HCT116 (cell line): Measurements from ENCODE around the gene UBAP2L. TPM values are rescaled to one million over a fixed set of nuclear protein-coding genes. Genes with fewer than 3 reads are reported as not detected.

Experiments used
- ATAC-seq: fragments of 200-7000 bp; cut with Tn5 transposase; 2 replicates; pipeline ENCODE4 v1.9.1; 2020; ENCODE audit warnings: mild to moderate bottlenecking, moderate library complexity
- BruUV-seq: library from RNA; stranded (reverse); fragments of 400-500 nt; replicated peaks from 2 replicates; lab custom pipeline; 2021; lab: Mats Ljungman, UMichigan
- CTCF ChIA-PET: fragments of 300-600 bp; sonication (Branson Sonifier 250); formaldehyde crosslinking; loops from one replicate; lab custom pipeline; 2021; ENCODE audit warnings: antibody characterized with exemption; lab: Charles Lee
- POLR2A ChIA-PET: fragments of 300-600, 350-600 bp; sonication (Branson Sonifier 250); formaldehyde crosslinking; loops from one replicate; lab custom pipeline; 2021; ENCODE audit warnings: antibody characterized with exemption; lab: Charles Lee
- RAD21 ChIA-PET, 2 experiments: fragments of 300-600 bp; sonication (Branson Sonifier 250); formaldehyde crosslinking; loops; one replicate each; lab custom pipeline; 2023; ENCODE audit warnings: low total read pairs in 2 of 2; ENCODE audit not compliant: uncharacterized antibody in 2 of 2, unreplicated experiment in 2 of 2, low non-redundant PET in 1 of 2; lab: Charles Lee
- DNase-seq: peaks from one replicate; pipeline ENCODE4 v3.0.0-alpha.2; 2010; ENCODE audit warnings: low read depth, low spot score
- H2AFZ ChIP-seq: fragments of 200-600 bp; shearing (Covaris generic), sonication (generic); 2 replicates; pipeline ENCODE4 v1.6.1; 2017; ENCODE audit warnings: low read depth, mixed run types, mixed read lengths, antibody characterized with exemption, low read length; ENCODE audit not compliant: poor library complexity, severe bottlenecking
- H3K27ac ChIP-seq: 2 replicates; pipeline ENCODE4 v1.5.1; 2012; ENCODE audit warnings: low read depth, low read length
- H3K27me3 ChIP-seq: fragments of 200-600 bp; sonication (generic); 2 replicates; pipeline ENCODE4 v1.6.1; 2016; ENCODE audit warnings: mixed run types, low read length, mixed read lengths; ENCODE audit not compliant: insufficient read depth
- H3K36me3 ChIP-seq, 2 experiments: fragments of 200-500 bp in 1 of 2; fragments of 200-600 bp in 1 of 2; sonication (Bioruptor generic) in 1 of 2; sonication (generic) in 1 of 2; 2 replicates each; pipeline versions ENCODE4 v1.5.1 to v1.6.1; 2014 to 2016; ENCODE audit warnings: low read length in 2 of 2, inconsistent platforms in 1 of 2, mixed read lengths in 1 of 2, mixed run types in 1 of 2; ENCODE audit not compliant: insufficient read depth in 2 of 2, control insufficient read depth in 1 of 2
- H3K4me1 ChIP-seq, 2 experiments: fragments of 200-600 bp in 1 of 2; sonication (generic) in 1 of 2; 2 replicates each; pipeline versions ENCODE4 v1.5.1 to v1.6.1; 2012 to 2017; ENCODE audit warnings: low read length in 2 of 2, inconsistent platforms in 1 of 2, mild to moderate bottlenecking in 1 of 2, mixed read lengths in 1 of 2, mixed run types in 1 of 2, moderate library complexity in 1 of 2; ENCODE audit not compliant: insufficient read depth in 2 of 2, control insufficient read depth in 1 of 2
- H3K4me2 ChIP-seq: fragments of 200-600 bp; sonication (generic); 2 replicates; pipeline ENCODE4 v1.6.1; 2017; ENCODE audit warnings: mixed run types, low read length, mixed read lengths
- H3K4me3 ChIP-seq, 2 experiments: fragments of 200-600 bp in 1 of 2; sonication (generic) in 1 of 2; replicated peaks in 1 of 2; 2 replicates each; pipeline ENCODE4 v1.5.1; 2011 to 2016; ENCODE audit warnings: low read length in 2 of 2, control low read depth in 1 of 2, low read depth in 1 of 2, mild to moderate bottlenecking in 1 of 2, mixed read lengths in 1 of 2, mixed run types in 1 of 2
- H3K79me2 ChIP-seq: fragments of 200-600 bp; sonication (generic); 2 replicates; pipeline ENCODE4 v1.6.1; 2017; ENCODE audit warnings: mild to moderate bottlenecking, mixed run types, low read length, moderate library complexity, mixed read lengths; ENCODE audit not compliant: insufficient read depth
- H3K9ac ChIP-seq: fragments of 200-600 bp; sonication (generic); 2 replicates; pipeline ENCODE4 v1.6.1; 2016; ENCODE audit warnings: low read length, mixed read lengths
- H3K9me2 ChIP-seq: fragments of 200-600 bp; sonication (generic), shearing (Covaris generic); 2 replicates; pipeline ENCODE4 v1.6.1; 2017; ENCODE audit warnings: mixed run types, mild to moderate bottlenecking, moderate library complexity; ENCODE audit not compliant: insufficient read depth
- H3K9me3 ChIP-seq, 2 experiments: fragments of 200-500 bp in 1 of 2; fragments of 200-600 bp in 1 of 2; sonication (Bioruptor generic) in 1 of 2; sonication (generic) in 1 of 2; 2 replicates each; pipeline ENCODE4 v1.6.1; 2014 to 2017; ENCODE audit warnings: low read length in 2 of 2, mixed read lengths in 2 of 2, inconsistent platforms in 1 of 2, low read depth in 1 of 2, mild to moderate bottlenecking in 1 of 2, mixed run types in 1 of 2, moderate library complexity in 1 of 2; ENCODE audit not compliant: control insufficient read depth in 1 of 2, insufficient read depth in 1 of 2
- H4K20me1 ChIP-seq: fragments of 200-600 bp; sonication (generic), shearing (Covaris generic); 2 replicates; pipeline ENCODE4 v1.6.1; 2017; ENCODE audit warnings: mixed run types, mild to moderate bottlenecking, moderate library complexity; ENCODE audit not compliant: insufficient read depth
- ATF3 ChIP-seq: IDR thresholded peaks from 2 replicates; pipeline ENCODE4 v1.6.1; 2012
- CEBPB ChIP-seq: IDR thresholded peaks from 2 replicates; pipeline ENCODE4 v1.6.1; 2012; ENCODE audit warnings: low read depth
- CTCF ChIP-seq, 3 experiments: fragments of 200-600 bp in 1 of 3; sonication (generic) in 1 of 3; IDR thresholded peaks in 2 of 3; conservative IDR thresholded peaks in 1 of 3; 2 replicates each; pipeline ENCODE4 v1.5.1; 2012 to 2017; ENCODE audit warnings: low read depth in 2 of 3, low read length in 2 of 3, antibody characterized with exemption in 1 of 3, borderline replicate concordance in 1 of 3, control low read depth in 1 of 3, mild to moderate bottlenecking in 1 of 3, mixed read lengths in 1 of 3, mixed run types in 1 of 3, moderate library complexity in 1 of 3; ENCODE audit not compliant: insufficient read depth in 1 of 3
- ELF1 ChIP-seq: IDR thresholded peaks from 2 replicates; pipeline ENCODE4 v1.6.1; 2012; ENCODE audit warnings: low read depth, borderline replicate concordance
- EZH2 ChIP-seq: fragments of 200-600 bp; sonication (generic); IDR thresholded peaks from 2 replicates; pipeline ENCODE4 v1.6.1; 2017; ENCODE audit warnings: antibody characterized with exemption, mixed run types
- MAX ChIP-seq: IDR thresholded peaks from 2 replicates; pipeline ENCODE4 v1.6.1; 2012
- POLR2A ChIP-seq: IDR thresholded peaks from 2 replicates; pipeline ENCODE4 v1.7.0; 2011; ENCODE audit warnings: borderline replicate concordance; ENCODE audit not compliant: insufficient read depth, insufficient read length; ENCODE audit errors: extremely low read depth
- RAD21 ChIP-seq: IDR thresholded peaks from 2 replicates; pipeline ENCODE4 v1.6.1; 2012; ENCODE audit warnings: low read depth, mild to moderate bottlenecking
- REST ChIP-seq: IDR thresholded peaks from 2 replicates; pipeline ENCODE4 v1.6.1; 2012; ENCODE audit warnings: low read depth
- ZFX ChIP-seq: fragments of 450-650 bp; IDR thresholded peaks from 2 replicates; pipeline ENCODE4 v1.6.1; 2017
- ZNF274 ChIP-seq: fragments of 200-500 bp; sonication (Bioruptor generic); IDR thresholded peaks from 2 replicates; pipeline ENCODE4 v1.6.1; 2014; ENCODE audit warnings: mild to moderate bottlenecking, low read depth, low read length, inconsistent platforms
- intact Hi-C: fragments of 100-400 bp; cut with micrococcal nuclease; formaldehyde crosslinking; loops from 2 replicates; pipeline ENCODE4 v1.10.0; 2022
- total RNA-seq: library from RNA; stranded (reverse); gene quantifications from one replicate; pipeline ENCODE4 v1.2.1, GENCODE V29; 2021; ENCODE audit not compliant: unreplicated experiment

The UBAP2L gene
- total RNA-seq, 1 experiment from 2014 or later, result 189 TPM

- ATAC-seq (no peak), DNase-seq (no peak)
- H2AFZ ChIP-seq, result no peak overlapping the region
- TF ChIP-seq ZFX (no peak), POLR2A (no peak), ELF1 (no peak), REST (no peak), ATF3 (no peak), CTCF (IDR thresholded peaks at IDR 0.05 in 2 of 3, conservative IDR thresholded peaks at IDR 0.05 in 1 of 3; ENCODE audit: borderline replicate concordance in 1 of 3, insufficient read depth in 1 of 3, low read depth in 2 of 3, low read length in 2 of 3) (no peak), CEBPB (no peak), ZNF274 (no peak), MAX (no peak), RAD21 (no peak), EZH2 (no peak)
- H3K36me3 ChIP-seq, result peaks cover 56 to 75% of the 10 kb centered on the region in 2 experiments
- CTCF ChIA-PET, result no interaction called here
- POLR2A ChIA-PET, result no interaction called here
- H3K9me3 ChIP-seq, result no peaks in the 10 kb centered on the region
- no peaks in the 10 kb centered on the region for H3K9me2 ChIP-seq
- no TSS peak for BruUV-seq
- no peak overlapping the region for H3K4me2 ChIP-seq
- H3K4me1 ChIP-seq, result peaks cover 0 to 9% of the 10 kb centered on the region in 2 experiments; a peak in 2 of 4 replicates
- peaks cover 40% of the 10 kb centered on the region; the same call in 1 of the 2 replicates for H4K20me1 ChIP-seq
- RAD21 ChIA-PET, result no interaction called here
- H3K79me2 ChIP-seq, result peaks cover 92% of the 10 kb centered on the region
- intact Hi-C loops, result no loop called here
- no peak overlapping the region for H3K9ac ChIP-seq
- no peaks in the 10 kb centered on the region for H3K27me3 ChIP-seq
- H3K4me3 ChIP-seq, result no peak overlapping the region
- H3K27ac ChIP-seq, result no peak overlapping the region
Measured at GRCh38 chr1:154174654-154175053, 46.1 kb upstream of the UBAP2L start.
